ENCODE measurements around the gene IGFL2. TPM values are rescaled to one million over a fixed set of nuclear protein-coding genes. Genes with fewer than 3 reads are reported as not detected.
"Not testable (repeated sequence)": the region's sequence is repeated elsewhere in the genome, so short reads cannot be mapped to it uniquely, and the experiment has no call there.

The IGFL2 gene
- total RNA-seq (2014; rRNA removed; shearing (Covaris generic); ENCODE audit: low replicate concordance) = not detected in 2 replicates

DNA sequence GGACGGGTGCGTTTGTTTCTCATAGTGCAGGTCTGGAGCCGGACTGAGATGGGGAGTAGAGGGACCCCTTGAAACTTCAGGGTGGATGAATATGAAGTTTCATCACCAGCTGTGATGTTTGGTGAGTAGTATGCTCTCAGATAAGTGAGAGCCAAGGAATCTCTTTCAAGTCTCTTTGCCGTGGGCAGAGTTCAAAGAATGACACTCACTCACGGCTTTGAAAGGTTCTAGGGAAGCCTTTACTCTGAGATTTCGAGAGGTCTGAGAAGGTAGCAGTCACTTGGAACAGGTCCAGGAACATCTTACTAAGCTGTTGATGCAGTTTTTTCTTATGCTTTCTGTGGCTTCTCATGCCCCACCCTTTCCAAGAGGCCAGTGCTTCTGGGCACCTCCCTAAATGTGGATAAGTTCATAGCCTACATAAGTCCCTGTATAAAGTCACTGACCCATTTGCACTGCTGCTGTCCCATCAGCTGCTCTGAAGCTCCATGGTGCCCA lies at the start of gene IGFL2:
IGFL2 (plus strand) TSS at position 448 of the 498 bp plus-strand sequence; CDS start at position 489, 41 bp downstream.
- no peak within 1 kb of the TSS for H3K4me3 ChIP-seq
- H3K36me3 ChIP-seq = no peaks in the 10 kb centered on the region
- DNase-seq = no peak
- no peaks in the 10 kb centered on the region; the same call in 1 of the 2 replicates for H3K9me3 ChIP-seq
- peaks cover 46% of the 10 kb centered on the region for H3K27me3 ChIP-seq

DNA sequence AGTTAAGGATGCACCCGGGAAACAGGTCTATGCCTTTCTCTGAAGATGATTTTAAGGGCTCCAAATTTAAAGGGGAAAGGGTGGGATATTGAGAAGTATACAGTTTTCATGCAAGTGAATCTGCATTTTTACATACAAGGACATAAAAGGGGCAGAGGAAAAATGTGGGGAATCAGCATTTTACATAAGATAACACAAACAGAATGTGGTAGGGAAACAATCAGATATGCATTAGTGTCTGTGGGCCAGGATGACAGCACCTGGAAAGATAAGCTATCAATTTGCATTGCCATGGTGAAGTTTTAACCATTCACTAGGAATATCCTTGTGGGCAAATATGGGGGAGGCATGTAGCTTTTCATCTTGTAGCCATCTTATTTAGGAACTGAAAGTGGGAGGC lies 47.7 kb upstream of the IGFL2 start:
- H3K36me3 ChIP-seq = no peaks in the 10 kb centered on the region
- peaks cover 25% of the 10 kb centered on the region for H3K9me3 ChIP-seq
- no peak for DNase-seq
- H3K27me3 ChIP-seq = peaks cover 6% of the 10 kb centered on the region
- H3K4me3 ChIP-seq = no peak overlapping the region

- H3K27me3 ChIP-seq = peaks cover 6% of the 10 kb centered on the region
- peaks cover 32% of the 10 kb centered on the region for H3K9me3 ChIP-seq
- no peak for DNase-seq
- no peak overlapping the region for H3K4me3 ChIP-seq
- H3K36me3 ChIP-seq = no peaks in the 10 kb centered on the region
Observed at GRCh38 chr19:46101293-46101692, 46.7 kb upstream of the IGFL2 start.

DNA sequence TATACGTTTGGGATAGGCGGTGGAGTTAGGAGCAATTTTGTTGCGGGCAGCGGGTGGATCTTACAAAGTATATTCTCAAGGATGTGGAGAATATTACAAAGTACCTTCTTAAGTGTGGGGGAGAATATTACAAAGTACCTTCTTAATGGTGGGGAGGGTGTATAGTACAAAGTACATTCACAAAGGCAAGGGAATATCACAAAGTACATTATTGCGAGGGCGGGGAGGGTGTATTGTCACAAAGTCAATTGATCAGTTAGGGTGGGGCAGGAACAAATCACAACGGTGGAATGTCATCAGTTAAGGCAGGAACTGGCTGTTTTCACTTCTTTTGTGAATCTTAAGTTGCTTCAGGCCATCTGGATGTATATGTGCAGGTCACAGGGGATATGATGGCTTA lies 45.7 kb upstream of the IGFL2 start:
- H3K27me3 ChIP-seq, H3K4me3 ChIP-seq, DNase-seq, H3K36me3 ChIP-seq: not testable (repeated sequence)
- H3K9me3 ChIP-seq = peaks cover 30% of the 10 kb centered on the region

GRCh38 chr19:46107371-46107770 lies 40.7 kb upstream of the IGFL2 start:
- no peaks in the 10 kb centered on the region for H3K36me3 ChIP-seq
- H3K4me3 ChIP-seq = no peak overlapping the region
- DNase-seq = peak; percentile 51
- peaks cover 20% of the 10 kb centered on the region for H3K9me3 ChIP-seq
- H3K27me3 ChIP-seq = no peaks in the 10 kb centered on the region; the same call in 1 of the 2 replicates

GRCh38 chr19:46109876-46110275 lies 38.2 kb upstream of the IGFL2 start:
- H3K4me3 ChIP-seq = no peak overlapping the region
- no peaks in the 10 kb centered on the region; the same call in 1 of the 2 replicates for H3K27me3 ChIP-seq
- H3K36me3 ChIP-seq = no peaks in the 10 kb centered on the region
- peaks cover 12% of the 10 kb centered on the region for H3K9me3 ChIP-seq
- DNase-seq = no peak

- Histone ChIP-seq H3K4me3 (no peak overlapping the region), H3K9me3 (peaks cover under 1% of the 10 kb centered on the region; the same call in 1 of the 2 replicates), H3K36me3 (no peaks in the 10 kb centered on the region), H3K27me3 (no peaks in the 10 kb centered on the region; the same call in 1 of the 2 replicates)
- DNase-seq = no peak
Observed at GRCh38 chr19:46111376-46111775, 36.7 kb upstream of the IGFL2 start.

DNA sequence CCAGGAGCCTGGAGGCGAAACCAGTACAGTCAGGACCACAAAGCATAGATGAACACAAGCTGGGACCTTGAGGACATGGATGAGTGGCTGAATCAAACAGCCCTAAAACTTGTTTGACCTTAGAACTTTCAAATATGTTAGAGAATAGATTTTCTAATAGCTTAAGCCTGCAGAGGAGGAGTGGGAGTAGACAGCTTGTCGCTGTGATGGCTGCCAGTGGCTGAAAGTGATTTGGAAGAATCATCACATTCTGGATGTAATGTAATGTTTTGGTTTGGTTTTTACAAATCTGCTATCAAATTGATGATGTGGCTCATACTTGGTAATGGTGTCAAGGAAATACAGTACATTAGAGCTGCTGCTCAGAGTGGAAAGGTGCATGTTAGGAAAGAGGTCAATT lies 35.5 kb upstream of the IGFL2 start:
- Histone ChIP-seq H3K36me3 (no peaks in the 10 kb centered on the region), H3K4me3 (no peak overlapping the region), H3K27me3 (no peaks in the 10 kb centered on the region; the same call in 1 of the 2 replicates), H3K9me3 (no peaks in the 10 kb centered on the region; the same call in 1 of the 2 replicates)
- no peak for DNase-seq

DNA sequence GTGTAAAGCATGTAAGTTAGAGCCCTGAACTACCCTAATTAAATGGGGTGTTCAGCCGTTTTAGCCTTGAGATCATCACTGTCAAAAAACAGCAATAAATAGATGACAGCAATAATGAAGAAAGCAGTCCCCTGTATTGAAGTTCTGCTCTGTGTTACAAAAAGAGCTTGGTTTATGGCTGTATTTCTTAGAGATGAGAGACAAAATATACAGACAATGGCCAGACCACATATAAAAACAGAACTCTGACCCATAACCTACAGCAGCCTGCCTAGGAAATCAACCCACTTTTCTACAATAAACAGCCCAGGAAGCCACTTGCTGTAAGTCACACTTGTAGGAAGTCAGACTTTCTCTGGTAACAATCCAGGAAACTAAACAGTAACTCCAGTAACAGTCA lies 34.3 kb upstream of the IGFL2 start:
- Histone ChIP-seq H3K27me3 (no peaks in the 10 kb centered on the region; the same call in 1 of the 2 replicates), H3K9me3 (no peaks in the 10 kb centered on the region; the same call in 1 of the 2 replicates), H3K4me3 (no peak overlapping the region), H3K36me3 (no peaks in the 10 kb centered on the region)
- no peak for DNase-seq

GRCh38 chr19:46115396-46116106 lies 32.5 kb upstream of the IGFL2 start:
- Histone ChIP-seq H3K4me3 (no peak overlapping the region), H3K27me3 (peaks cover 2% of the 10 kb centered on the region), H3K36me3 (no peaks in the 10 kb centered on the region), H3K9me3 (no peaks in the 10 kb centered on the region; the same call in 1 of the 2 replicates)
- peak; percentile 83 for DNase-seq

DNA sequence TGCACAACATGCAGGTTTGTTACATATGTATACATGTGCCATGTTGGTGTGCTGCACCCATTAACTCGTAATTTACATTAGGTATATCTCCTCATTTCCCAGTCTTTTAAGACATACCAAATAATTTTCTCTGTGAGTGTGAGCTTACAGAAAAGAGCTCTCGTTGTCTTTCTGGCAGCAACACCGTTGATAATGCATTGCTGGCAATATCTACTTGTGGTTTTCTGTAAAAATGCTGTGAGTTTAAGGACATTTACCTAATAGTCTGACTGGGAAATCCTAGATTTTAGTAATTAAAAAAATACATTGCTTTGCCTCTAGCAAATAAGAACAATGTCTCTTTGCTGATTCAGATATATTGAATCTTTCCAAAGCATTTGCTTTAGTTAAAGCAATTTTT lies 31.9 kb upstream of the IGFL2 start:
- H3K9me3 ChIP-seq = no peaks in the 10 kb centered on the region; the same call in 1 of the 2 replicates
- no peak overlapping the region for H3K4me3 ChIP-seq
- no peaks in the 10 kb centered on the region for H3K36me3 ChIP-seq
- peak; percentile 14 for DNase-seq
- H3K27me3 ChIP-seq = peaks cover 2% of the 10 kb centered on the region

- no peak for DNase-seq
- H3K27me3 ChIP-seq = peaks cover 2% of the 10 kb centered on the region
- H3K4me3 ChIP-seq = no peak overlapping the region
- H3K36me3 ChIP-seq = no peaks in the 10 kb centered on the region
- no peaks in the 10 kb centered on the region for H3K9me3 ChIP-seq
Observed at GRCh38 chr19:46118136-46118535, 29.9 kb upstream of the IGFL2 start.

GRCh38 chr19:46124638-46125115 lies 23.4 kb upstream of the IGFL2 start, which contains the start of gene IGFL3:
IGFL3 (minus strand) TSS chr19:46124688; CDS start chr19:46124649, 39 bp downstream.
- Histone ChIP-seq H3K36me3 (no peaks in the 10 kb centered on the region), H3K27me3 (peaks cover 34% of the 10 kb centered on the region), H3K4me3 (no peak within 1 kb of the TSS), H3K9me3 (no peaks in the 10 kb centered on the region; the same call in 1 of the 2 replicates)
- no peak for DNase-seq

- Histone ChIP-seq H3K27me3 (peaks cover 33% of the 10 kb centered on the region), H3K36me3 (no peaks in the 10 kb centered on the region), H3K4me3 (no peak overlapping the region), H3K9me3 (no peaks in the 10 kb centered on the region; the same call in 1 of the 2 replicates)
- DNase-seq = no peak
Observed at GRCh38 chr19:46125447-46125846, 22.6 kb upstream of the IGFL2 start.

DNA sequence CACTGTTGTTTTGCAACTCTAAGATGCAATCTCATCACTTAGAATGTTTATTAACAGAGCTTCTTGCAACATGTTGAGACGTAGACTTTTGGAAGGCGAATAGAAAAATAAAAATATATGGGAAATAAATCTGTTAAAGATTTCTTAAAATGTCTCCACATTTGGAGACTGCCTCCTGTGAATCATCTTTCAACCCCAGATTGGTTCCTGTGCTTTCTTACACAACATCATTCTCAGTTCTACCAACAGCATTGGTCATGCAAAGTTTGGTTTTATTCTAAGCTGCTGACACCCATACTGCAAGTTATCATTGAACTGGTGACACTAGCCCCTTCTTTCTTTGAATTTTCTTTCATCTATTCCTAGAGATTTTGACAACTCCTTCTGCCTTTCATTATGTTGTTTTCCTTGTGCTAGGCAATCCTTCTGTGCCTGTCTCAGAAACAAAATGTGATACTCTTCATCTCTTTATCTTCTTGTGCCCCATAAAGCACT lies 21.9 kb upstream of the IGFL2 start:
- Histone ChIP-seq H3K36me3 (no peaks in the 10 kb centered on the region), H3K27me3 (peaks cover 33% of the 10 kb centered on the region), H3K4me3 (no peak overlapping the region), H3K9me3 (no peaks in the 10 kb centered on the region; the same call in 1 of the 2 replicates)
- no peak for DNase-seq

GRCh38 chr19:46131485-46132143 lies 16.4 kb upstream of the IGFL2 start:
- Histone ChIP-seq H3K27me3 (peaks cover 15% of the 10 kb centered on the region), H3K36me3 (no peaks in the 10 kb centered on the region), H3K9me3 (peaks cover 5% of the 10 kb centered on the region; the same call in 1 of the 2 replicates), H3K4me3 (no peak overlapping the region)
- DNase-seq = no peak

Data from MG63 (cell line).